Measurements from ENCODE around the gene BCAS3.

Gene BCAS3

GRCh38 chr17:61279476-61280145 is 602.0 kb downstream of the BCAS3 start:
- no peak for DNase-seq

- DNase-seq = no peak
These were observed 602.7 kb downstream of the BCAS3 start for GRCh38 chr17:61280338-61280737.

GRCh38 chr17:61280851-61281250 is 603.2 kb downstream of the BCAS3 start:
- no peak for DNase-seq

- DNase-seq = no peak
These were observed 604.7 kb downstream of the BCAS3 start for GRCh38 chr17:61282377-61282776.

GRCh38 chr17:61283043-61283442 is 605.4 kb downstream of the BCAS3 start:
- no peak for DNase-seq

- DNase-seq = peak; percentile 31
These were observed 606.5 kb downstream of the BCAS3 start for GRCh38 chr17:61284174-61284573.

- DNase-seq = no peak
These were observed 607.1 kb downstream of the BCAS3 start for GRCh38 chr17:61284746-61285145.

GRCh38 chr17:61285526-61286320 is 608.1 kb downstream of the BCAS3 start:
- DNase-seq = no peak

- no peak for DNase-seq
These were observed 608.8 kb downstream of the BCAS3 start for GRCh38 chr17:61286449-61286848.

GRCh38 chr17:61289408-61290385 is 612.0 kb downstream of the BCAS3 start:
- DNase-seq = no peak

GRCh38 chr17:61291451-61292285 is 614.0 kb downstream of the BCAS3 start:
- DNase-seq = no peak

GRCh38 chr17:61294286-61294685 is 616.6 kb downstream of the BCAS3 start:
- no peak for DNase-seq

- peak; percentile 37 for DNase-seq
These were observed 617.1 kb downstream of the BCAS3 start for GRCh38 chr17:61294777-61295176.

- no peak for DNase-seq
These were observed 618.4 kb downstream of the BCAS3 start for GRCh38 chr17:61296058-61296457.

- no peak for DNase-seq
These were observed 622.2 kb downstream of the BCAS3 start for GRCh38 chr17:61299517-61300513.

- DNase-seq = no peak
These were observed 625.5 kb downstream of the BCAS3 start for GRCh38 chr17:61302953-61303816.

GRCh38 chr17:61303817-61304096 is 626.1 kb downstream of the BCAS3 start:
- DNase-seq = no peak

- DNase-seq = no peak
These were observed 627.4 kb downstream of the BCAS3 start for GRCh38 chr17:61305024-61305423.

GRCh38 chr17:61306003-61306402 is 628.4 kb downstream of the BCAS3 start:
- DNase-seq = no peak
